ENCODE measurements around the gene PLPPR3.

DNA sequence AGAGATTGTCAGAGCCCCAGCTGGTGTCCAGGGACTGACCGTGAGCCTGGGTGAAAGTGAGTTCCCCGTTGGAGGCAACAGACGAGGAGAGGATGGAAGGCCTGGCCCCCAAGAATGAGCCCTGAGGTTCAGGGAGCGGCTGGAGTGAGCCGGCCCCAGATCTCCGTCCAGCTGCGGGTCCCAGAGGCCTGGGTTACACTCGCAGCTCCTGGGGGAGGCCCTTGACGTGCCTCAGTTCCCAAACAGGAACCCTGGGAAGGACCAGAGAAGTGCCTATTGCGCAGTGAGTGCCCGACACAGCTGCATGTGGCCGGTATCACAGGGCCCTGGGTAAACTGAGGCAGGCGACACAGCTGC lies 29.2 kb upstream of the PLPPR3 start:
- no peak for TF ChIP-seq JUND (IDR thresholded peaks at IDR 0.05)
- TF ChIP-seq, protein P1, sequence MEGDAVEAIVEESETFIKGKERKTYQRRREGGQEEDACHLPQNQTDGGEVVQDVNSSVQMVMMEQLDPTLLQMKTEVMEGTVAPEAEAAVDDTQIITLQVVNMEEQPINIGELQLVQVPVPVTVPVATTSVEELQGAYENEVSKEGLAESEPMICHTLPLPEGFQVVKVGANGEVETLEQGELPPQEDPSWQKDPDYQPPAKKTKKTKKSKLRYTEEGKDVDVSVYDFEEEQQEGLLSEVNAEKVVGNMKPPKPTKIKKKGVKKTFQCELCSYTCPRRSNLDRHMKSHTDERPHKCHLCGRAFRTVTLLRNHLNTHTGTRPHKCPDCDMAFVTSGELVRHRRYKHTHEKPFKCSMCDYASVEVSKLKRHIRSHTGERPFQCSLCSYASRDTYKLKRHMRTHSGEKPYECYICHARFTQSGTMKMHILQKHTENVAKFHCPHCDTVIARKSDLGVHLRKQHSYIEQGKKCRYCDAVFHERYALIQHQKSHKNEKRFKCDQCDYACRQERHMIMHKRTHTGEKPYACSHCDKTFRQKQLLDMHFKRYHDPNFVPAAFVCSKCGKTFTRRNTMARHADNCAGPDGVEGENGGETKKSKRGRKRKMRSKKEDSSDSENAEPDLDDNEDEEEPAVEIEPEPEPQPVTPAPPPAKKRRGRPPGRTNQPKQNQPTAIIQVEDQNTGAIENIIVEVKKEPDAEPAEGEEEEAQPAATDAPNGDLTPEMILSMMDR (IDR thresholded peaks at IDR 0.05), result no peak
- TF ChIP-seq EZH2phosphoT487 (IDR thresholded peaks at IDR 0.05; ENCODE audit: borderline replicate concordance, low read depth), result no peak
- no peak for TF ChIP-seq GABPA (IDR thresholded peaks at IDR 0.05; ENCODE audit: low read depth)
- TF ChIP-seq MEF2A (IDR thresholded peaks at IDR 0.05; ENCODE audit: borderline replicate concordance, low read depth), result no peak
- no peak for TF ChIP-seq EP300 (IDR thresholded peaks at IDR 0.05; ENCODE audit: borderline replicate concordance in 1 of 2, low read depth in 1 of 2, low read length in 1 of 2)
- no peak for TF ChIP-seq NFIC (IDR thresholded peaks at IDR 0.05; ENCODE audit: borderline replicate concordance)
- TF ChIP-seq, protein P2, sequence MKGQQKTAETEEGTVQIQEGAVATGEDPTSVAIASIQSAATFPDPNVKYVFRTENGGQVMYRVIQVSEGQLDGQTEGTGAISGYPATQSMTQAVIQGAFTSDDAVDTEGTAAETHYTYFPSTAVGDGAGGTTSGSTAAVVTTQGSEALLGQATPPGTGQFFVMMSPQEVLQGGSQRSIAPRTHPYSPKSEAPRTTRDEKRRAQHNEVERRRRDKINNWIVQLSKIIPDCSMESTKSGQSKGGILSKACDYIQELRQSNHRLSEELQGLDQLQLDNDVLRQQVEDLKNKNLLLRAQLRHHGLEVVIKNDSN (IDR thresholded peaks at IDR 0.05; ENCODE audit: borderline replicate concordance, low read depth), result no peak
- TF ChIP-seq, protein P3, sequence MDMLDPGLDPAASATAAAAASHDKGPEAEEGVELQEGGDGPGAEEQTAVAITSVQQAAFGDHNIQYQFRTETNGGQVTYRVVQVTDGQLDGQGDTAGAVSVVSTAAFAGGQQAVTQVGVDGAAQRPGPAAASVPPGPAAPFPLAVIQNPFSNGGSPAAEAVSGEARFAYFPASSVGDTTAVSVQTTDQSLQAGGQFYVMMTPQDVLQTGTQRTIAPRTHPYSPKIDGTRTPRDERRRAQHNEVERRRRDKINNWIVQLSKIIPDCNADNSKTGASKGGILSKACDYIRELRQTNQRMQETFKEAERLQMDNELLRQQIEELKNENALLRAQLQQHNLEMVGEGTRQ (IDR thresholded peaks at IDR 0.05; ENCODE audit: borderline replicate concordance, low read depth, low read length), result no peak
- TF ChIP-seq FOXM1 (IDR thresholded peaks at IDR 0.05; ENCODE audit: low read depth), result no peak
- no peak for TF ChIP-seq YY1 (IDR thresholded peaks at IDR 0.05; ENCODE audit: low read depth)
- no peak for TF ChIP-seq RAD21 (IDR thresholded peaks at IDR 0.05; ENCODE audit: low read length)
